GM12878 (cell line): ENCODE data around the gene CENPX. TPM values are rescaled to one million over a fixed set of nuclear protein-coding genes. Genes with fewer than 3 reads are reported as not detected.

ENCODE experiments used
- ATAC-seq: fragments of 200-7000 bp; cut with Tn5 transposase; 3 replicates; pipeline ENCODE4 v1.9.1; 2020; ENCODE audit warnings: mild to moderate bottlenecking, moderate library complexity
- BruUV-seq: library from RNA; stranded (reverse); fragments of 400-500 nt; replicated peaks from 2 replicates; lab custom pipeline; 2021; lab: Mats Ljungman, UMichigan
- CTCF ChIA-PET: fragments of 300-600 bp; sonication (Branson Sonifier 250); formaldehyde crosslinking; extraction: SDS; loops from one replicate; lab custom pipeline; 2021; ENCODE audit warnings: inconsistent platforms; lab: Yijun Ruan, JAX
- POLR2A ChIA-PET: fragments of 350-600 bp; formaldehyde crosslinking; extraction: SDS; loops from one replicate; lab custom pipeline; 2021; ENCODE audit warnings: inconsistent platforms; lab: Charles Lee
- RAD21 ChIA-PET: fragments of 300-600 bp; sonication (Branson Sonifier 250); formaldehyde crosslinking; loops from one replicate; lab custom pipeline; 2023; ENCODE audit warnings: antibody characterized with exemption; ENCODE audit not compliant: unreplicated experiment; lab: Charles Lee
- SMC1A ChIA-PET: fragments of 300-600 bp; sonication (Branson Sonifier 250); formaldehyde crosslinking; loops from one replicate; lab custom pipeline; 2023; ENCODE audit not compliant: unreplicated experiment, uncharacterized antibody; lab: Charles Lee
- DNase-seq: peaks from one replicate; pipeline ENCODE4 v3.0.0-alpha.2; 2011; ENCODE audit warnings: low read depth, low spot score
- FAIRE-seq: peaks from 3 replicates; lab custom pipeline; 2011; peaks lifted over from hg19 to GRCh38; lab: Jason Lieb, UNC
- H2AFZ ChIP-seq: 2 replicates; pipeline ENCODE4 v1.6.0; 2011; ENCODE audit warnings: low read depth, low read length, control low read depth; ENCODE audit not compliant: control insufficient read depth
- H3K27ac ChIP-seq: 2 replicates; pipeline ENCODE4 v1.5.1; 2011; ENCODE audit warnings: control low read depth; ENCODE audit not compliant: control insufficient read depth, insufficient read depth
- H3K27me3 ChIP-seq, 2 experiments: replicated peaks in 1 of 2; 2 replicates each; pipeline versions ENCODE4 v1.6.0 to v1.6.1; 2011; ENCODE audit warnings: low read length in 1 of 2; ENCODE audit not compliant: control insufficient read depth in 2 of 2, insufficient read depth in 2 of 2
- H3K36me3 ChIP-seq, 2 experiments: 2 replicates each; pipeline ENCODE4 v1.5.1; 2011; ENCODE audit warnings: low read length in 1 of 2; ENCODE audit not compliant: control insufficient read depth in 2 of 2, insufficient read depth in 2 of 2
- H3K4me1 ChIP-seq: 2 replicates; pipeline ENCODE4 v1.6.1; 2011; ENCODE audit warnings: mild to moderate bottlenecking, low read length, moderate library complexity, mixed read lengths; ENCODE audit not compliant: control insufficient read depth, insufficient read depth
- H3K4me2 ChIP-seq: 2 replicates; pipeline ENCODE4 v1.6.0; 2011; ENCODE audit warnings: control low read depth; ENCODE audit not compliant: control insufficient read depth, insufficient read depth
- H3K4me3 ChIP-seq: fragments of 200-600 bp; sonication (generic); 2 replicates; pipeline ENCODE4 v1.5.1; 2016
- H3K79me2 ChIP-seq: 2 replicates; pipeline ENCODE4 v1.6.0; 2011; ENCODE audit warnings: low read length; ENCODE audit not compliant: control insufficient read depth, insufficient read depth
- H3K9ac ChIP-seq: 2 replicates; pipeline ENCODE4 v1.8.0; 2011; ENCODE audit warnings: low read length, control low read depth, mixed read lengths; ENCODE audit not compliant: control insufficient read depth, insufficient read depth
- H3K9me3 ChIP-seq: replicated peaks from 3 replicates; pipeline ENCODE4 v1.5.1; 2011; ENCODE audit warnings: mild to moderate bottlenecking, low read length; ENCODE audit not compliant: control insufficient read depth, insufficient read depth
- H4K20me1 ChIP-seq: 2 replicates; pipeline ENCODE4 v1.6.0; 2011; ENCODE audit not compliant: control insufficient read depth, insufficient read depth
- ASH2L ChIP-seq: fragments of 300-600, 200-600 bp; sonication (generic); IDR thresholded peaks from 2 replicates; pipeline ENCODE4 v1.6.1; 2017; ENCODE audit warnings: low read depth, mild to moderate bottlenecking, borderline replicate concordance
- BCL3 ChIP-seq: IDR thresholded peaks from 2 replicates; pipeline ENCODE4 v1.6.1; 2011; ENCODE audit warnings: borderline replicate concordance, low read depth, mild to moderate bottlenecking, moderate library complexity, low read length; ENCODE audit not compliant: insufficient read depth, poor library complexity, severe bottlenecking
- E2F8 ChIP-seq: fragments of 450-650 bp; IDR thresholded peaks from 2 replicates; pipeline ENCODE4 v1.6.1; 2018; ENCODE audit warnings: mild to moderate bottlenecking, low read depth, moderate library complexity; ENCODE audit not compliant: partially characterized antibody
- GABPA ChIP-seq: IDR thresholded peaks from 2 replicates; pipeline ENCODE4 v1.6.1; 2014; ENCODE audit warnings: antibody characterized with exemption, low read depth, mild to moderate bottlenecking, inconsistent platforms
- HCFC1 ChIP-seq: fragments of 150-350 bp; IDR thresholded peaks from 2 replicates; pipeline ENCODE4 v1.6.1; 2014; ENCODE audit warnings: low read length
- HDAC2 ChIP-seq: fragments of 200-600 bp; sonication (generic); IDR thresholded peaks from 2 replicates; pipeline ENCODE4 v1.6.1; 2017
- HDGF ChIP-seq: fragments of 450-650 bp; IDR thresholded peaks from 2 replicates; pipeline ENCODE4 v1.6.1; 2016; ENCODE audit warnings: antibody characterized with exemption
- MYC ChIP-seq: IDR thresholded peaks from 2 replicates; pipeline ENCODE4 v1.6.1; 2011; ENCODE audit warnings: mild to moderate bottlenecking, low read length, moderate library complexity, inconsistent platforms; ENCODE audit not compliant: insufficient read depth, insufficient replicate concordance, insufficient read length, severe bottlenecking
- PKNOX1 ChIP-seq: fragments of 450-650 bp; IDR thresholded peaks from 2 replicates; pipeline ENCODE4 v1.6.1; 2016; ENCODE audit warnings: mild to moderate bottlenecking
- RBBP5 ChIP-seq: fragments of 200-600 bp; sonication (generic); conservative IDR thresholded peaks from 2 replicates; pipeline ENCODE4 v1.6.1; 2016
- SUZ12 ChIP-seq: fragments of 200-600 bp; sonication (generic); IDR thresholded peaks from one replicate; pipeline ENCODE4 v1.6.1; 2018; ENCODE audit warnings: antibody characterized with exemption, mild to moderate bottlenecking; ENCODE audit not compliant: unreplicated experiment
- ZBTB4 ChIP-seq: fragments of 450-650 bp; formaldehyde crosslinking; IDR thresholded peaks from 2 replicates; pipeline ENCODE4 v1.4.0; 2022; ENCODE audit warnings: mild to moderate bottlenecking, moderate library complexity
- WGBS: methylation state at CpG from one replicate; pipeline ENCODE4 v1.1.6; 2016; ENCODE audit warnings: low lambda C conversion rate; ENCODE audit not compliant: insufficient replicate concordance, insufficient coverage; ENCODE audit errors: missing lambda C conversion rate; 5-methylcytosine and 5-hydroxymethylcytosine counted together
- in situ Hi-C: fragments of 300-500 bp; cut with MboI; formaldehyde crosslinking; loops from 9 replicates; pipeline ENCODE4 v1.14.3; 2018; ENCODE audit warnings: mixed read lengths
- intact Hi-C: fragments of 100-400 bp; cut with micrococcal nuclease; formaldehyde crosslinking; loops from one replicate; pipeline ENCODE4 v1.14.2; 2022; ENCODE audit not compliant: unreplicated experiment
- polyA plus RNA-seq, 11 experiments: library from polyadenylated mRNA; depleted of rRNA in 4 of 11; unstranded in 6 of 11; stranded (reverse) in 5 of 11; fragments of >200 nt; fragmentation: Nextera tagmentation in 4 of 11; fragmentation: Illumina TruSeq in 1 of 11; extraction: Ambion mirVana in 4 of 11; extraction: Trizol in 1 of 11; gene quantifications; 1 replicate in 1 of 11; 2 replicates in 10 of 11; pipeline versions ENCODE4 v1.2.1 to v1.2.3, GENCODE V29; 2011 to 2016; ENCODE audit warnings: inconsistent platforms in 2 of 11, missing spikeins in 2 of 11, low read depth in 1 of 11
- total RNA-seq, 4 experiments: library from RNA; depleted of rRNA in 3 of 4; stranded (reverse); fragments of >200 nt in 3 of 4; fragmentation: Illumina TruSeq in 1 of 4; extraction: Trizol in 1 of 4; gene quantifications; 2 replicates each; pipeline versions ENCODE4 v1.2.1 to v1.2.3, GENCODE V29; 2013 to 2021

Gene CENPX
- total and polyA plus RNA-seq, 10 of the 15 experiments (the other 5 are each of a cell fraction or from before 2014, with no cell fraction given) = 11.7 to 182 (median 71.9) TPM

GRCh38 chr17:81995463-81996231, 27.0 kb downstream of the CENPX start (continued):
- TF ChIP-seq BCL3 = no peak
- no peak for TF ChIP-seq SUZ12
- no peak for TF ChIP-seq RBBP5
- TF ChIP-seq PKNOX1 = no peak
- TF ChIP-seq MYC = no peak

GRCh38 chr17:81994593-81995462, 27.9 kb downstream of the CENPX start:
- no peak overlapping the region for H3K4me3 ChIP-seq
- DNase-seq (no peak), ATAC-seq (no peak), FAIRE-seq (no peak)
- in situ Hi-C loops (no loop called here), intact Hi-C loops (no loop called here)
- H3K27me3 ChIP-seq = no peaks in the 10 kb centered on the region
- no peaks in the 10 kb centered on the region for H3K79me2 ChIP-seq
- no peak overlapping the region for H3K27ac ChIP-seq
- peaks cover 0 to 3% of the 10 kb centered on the region in 2 experiments; a peak in 3 of 4 replicates for H3K36me3 ChIP-seq
- 86% methylated on average over 37 of the region's 39 CpGs for WGBS
- no TSS peak for BruUV-seq
- SMC1A ChIA-PET = no interaction called here
- H3K9me3 ChIP-seq = no peaks in the 10 kb centered on the region
- no peak overlapping the region for H2AFZ ChIP-seq
- no peak overlapping the region for H3K4me2 ChIP-seq
- H4K20me1 ChIP-seq = no peaks in the 10 kb centered on the region
- RAD21 ChIA-PET = no interaction called here
- H3K9ac ChIP-seq = no peak overlapping the region
- CTCF ChIA-PET = no interaction called here
- H3K4me1 ChIP-seq = no peaks in the 10 kb centered on the region
- POLR2A ChIA-PET = no interaction called here
- TF ChIP-seq HDGF (no peak), HCFC1 (no peak), GABPA (no peak), ASH2L (no peak), HDAC2 (no peak), ZBTB4 (CRISPR knock-in tag) (no peak), E2F8 (no peak)
